Right atrium auricular region (tissue), 2 donors: Measurements from ENCODE around the gene ITPKB. TPM values are rescaled to one million over a fixed set of nuclear protein-coding genes. Genes with fewer than 3 reads are reported as not detected.
"Not testable (repeated sequence)": the region's sequence is repeated elsewhere in the genome, so short reads cannot be mapped to it uniquely, and the experiment has no call there.

Experiments
- DNase-seq: peaks from one replicate; pipeline ENCODE4 v3.0.0-alpha.2; 2019; ENCODE audit warnings: low spot score
- H3K27ac ChIP-seq, 2 donors: fragments of 200-600 bp; sonication (generic); 1 replicate in 1 of 2; 2 replicates in 1 of 2; pipeline ENCODE4 v1.5.1; 2016 to 2019
- H3K27me3 ChIP-seq, 2 donors: fragments of 200-600 bp; sonication (generic); one replicate each; pipeline versions ENCODE4 v1.5.1 to v1.6.0; 2017 to 2019
- H3K36me3 ChIP-seq: fragments of 200-600 bp; sonication (generic); one replicate; pipeline ENCODE4 v1.5.1; 2016
- H3K4me1 ChIP-seq, 2 donors: fragments of 200-600 bp; sonication (generic); one replicate each; pipeline versions ENCODE4 v1.5.1 to v1.6.0; 2017 to 2019
- H3K4me3 ChIP-seq, 2 donors: fragments of 200-600 bp; sonication (generic); 1 replicate in 1 of 2; 2 replicates in 1 of 2; pipeline ENCODE4 v1.5.1; 2017 to 2019; ENCODE audit warnings: mild to moderate bottlenecking in 1 of 2, moderate library complexity in 1 of 2
- H3K9me3 ChIP-seq, 2 donors: fragments of 200-600 bp; sonication (generic); one replicate each; pipeline ENCODE4 v1.5.1; 2019
- total RNA-seq, 2 donors: library from RNA; depleted of rRNA; stranded (reverse); fragments of >200 nt; gene quantifications; one replicate each; pipeline ENCODE4 v1.1.0, GENCODE V29; 2016
- TF ChIP-seq, protein P1 (sequence below), 2 donors: fragments of 200-600 bp; sonication (generic); IDR thresholded peaks; one replicate each; pipeline ENCODE4 v1.5.1; 2019; ENCODE audit warnings: antibody characterized with exemption in 2 of 2

The ITPKB gene
- total RNA-seq, 2 donors from 2014 or later: 10.8 to 11.0 TPM

DNA sequence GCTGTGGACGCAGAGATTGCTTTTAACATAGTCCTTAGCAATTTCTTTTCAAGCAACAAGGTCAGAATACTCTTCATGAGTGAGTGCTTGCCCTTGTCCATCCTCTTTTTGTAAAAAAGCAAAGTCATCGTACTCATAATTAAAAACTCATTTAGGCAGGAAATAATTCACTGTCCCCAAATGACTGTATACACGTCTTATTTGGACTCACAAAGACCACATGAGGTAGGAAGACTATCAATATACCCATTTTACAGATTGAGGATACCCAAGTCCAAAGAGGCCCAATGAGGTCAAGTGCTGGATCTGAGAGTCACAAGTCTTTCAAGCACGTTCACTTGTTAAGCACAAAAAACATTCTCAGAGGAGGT lies 13.2 kb downstream of the ITPKB start:
- Histone ChIP-seq H3K9me3 (no peaks in the 10 kb centered on the region), H3K27me3 (no peaks in the 10 kb centered on the region), H3K36me3 (no peaks in the 10 kb centered on the region), H3K27ac (no peak overlapping the region), H3K4me3 (no peak overlapping the region), H3K4me1 (peaks cover 0 to 48% of the 10 kb centered on the region in 2 donors)
- TF ChIP-seq, protein P1, sequence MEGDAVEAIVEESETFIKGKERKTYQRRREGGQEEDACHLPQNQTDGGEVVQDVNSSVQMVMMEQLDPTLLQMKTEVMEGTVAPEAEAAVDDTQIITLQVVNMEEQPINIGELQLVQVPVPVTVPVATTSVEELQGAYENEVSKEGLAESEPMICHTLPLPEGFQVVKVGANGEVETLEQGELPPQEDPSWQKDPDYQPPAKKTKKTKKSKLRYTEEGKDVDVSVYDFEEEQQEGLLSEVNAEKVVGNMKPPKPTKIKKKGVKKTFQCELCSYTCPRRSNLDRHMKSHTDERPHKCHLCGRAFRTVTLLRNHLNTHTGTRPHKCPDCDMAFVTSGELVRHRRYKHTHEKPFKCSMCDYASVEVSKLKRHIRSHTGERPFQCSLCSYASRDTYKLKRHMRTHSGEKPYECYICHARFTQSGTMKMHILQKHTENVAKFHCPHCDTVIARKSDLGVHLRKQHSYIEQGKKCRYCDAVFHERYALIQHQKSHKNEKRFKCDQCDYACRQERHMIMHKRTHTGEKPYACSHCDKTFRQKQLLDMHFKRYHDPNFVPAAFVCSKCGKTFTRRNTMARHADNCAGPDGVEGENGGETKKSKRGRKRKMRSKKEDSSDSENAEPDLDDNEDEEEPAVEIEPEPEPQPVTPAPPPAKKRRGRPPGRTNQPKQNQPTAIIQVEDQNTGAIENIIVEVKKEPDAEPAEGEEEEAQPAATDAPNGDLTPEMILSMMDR (IDR thresholded peaks at IDR 0.05): no peak
- no peak for DNase-seq

- Histone ChIP-seq H3K9me3 (no peaks in the 10 kb centered on the region), H3K27ac (peak overlapping the region; percentile 36 to 47), H3K4me3 (no peak overlapping the region), H3K4me1 (peaks cover 0 to 63% of the 10 kb centered on the region in 2 donors), H3K36me3 (no peaks in the 10 kb centered on the region), H3K27me3 (no peaks in the 10 kb centered on the region)
- DNase-seq: no peak
- TF ChIP-seq, protein P1 (IDR thresholded peaks at IDR 0.05): no peak
These were observed 15.2 kb downstream of the ITPKB start for GRCh38 chr1:226723657-226724532.

DNA sequence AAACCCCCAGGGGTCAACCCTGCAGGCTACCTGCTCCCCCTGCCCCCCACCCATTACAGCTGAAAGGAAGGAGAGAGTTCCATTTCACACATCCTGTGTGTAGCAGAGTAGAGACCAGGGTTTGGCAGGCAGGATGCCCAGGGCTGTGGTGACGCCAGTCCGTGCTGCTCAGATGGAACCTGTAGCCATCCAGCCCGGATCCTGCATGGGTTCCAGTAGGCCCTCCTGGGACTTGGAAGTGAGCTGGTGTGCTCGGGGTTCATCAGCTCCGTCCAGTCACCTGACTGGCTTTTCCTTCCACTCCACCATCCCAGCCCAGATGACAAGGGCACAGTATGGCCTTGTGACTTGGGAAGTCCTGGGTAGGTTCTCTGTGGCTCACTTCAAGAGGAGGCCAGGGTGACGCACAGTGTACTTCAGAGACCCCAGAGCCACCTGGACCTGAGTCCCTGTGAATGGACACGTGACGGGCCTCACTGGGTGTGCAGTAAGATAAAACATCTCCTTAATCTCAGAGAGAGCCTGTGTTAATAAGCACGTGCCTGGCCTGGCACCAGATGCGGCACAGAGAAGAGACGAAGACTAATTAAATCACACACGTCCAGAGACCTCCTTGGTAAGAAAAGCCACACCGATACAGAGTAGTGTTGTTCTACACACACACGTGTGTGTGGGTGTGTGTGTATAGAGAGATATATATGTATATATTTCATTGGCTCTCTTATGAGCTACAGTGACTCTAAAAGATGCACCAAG lies 16.0 kb downstream of the ITPKB start:
- H3K27me3 ChIP-seq: no peaks in the 10 kb centered on the region
- H3K4me3 ChIP-seq: no peak overlapping the region
- no peaks in the 10 kb centered on the region for H3K9me3 ChIP-seq
- TF ChIP-seq, protein P1 (IDR thresholded peaks at IDR 0.05): no peak
- DNase-seq: no peak
- no peaks in the 10 kb centered on the region for H3K36me3 ChIP-seq
- peaks cover 0 to 60% of the 10 kb centered on the region in 2 donors for H3K4me1 ChIP-seq
- H3K27ac ChIP-seq: no peak overlapping the region

DNA sequence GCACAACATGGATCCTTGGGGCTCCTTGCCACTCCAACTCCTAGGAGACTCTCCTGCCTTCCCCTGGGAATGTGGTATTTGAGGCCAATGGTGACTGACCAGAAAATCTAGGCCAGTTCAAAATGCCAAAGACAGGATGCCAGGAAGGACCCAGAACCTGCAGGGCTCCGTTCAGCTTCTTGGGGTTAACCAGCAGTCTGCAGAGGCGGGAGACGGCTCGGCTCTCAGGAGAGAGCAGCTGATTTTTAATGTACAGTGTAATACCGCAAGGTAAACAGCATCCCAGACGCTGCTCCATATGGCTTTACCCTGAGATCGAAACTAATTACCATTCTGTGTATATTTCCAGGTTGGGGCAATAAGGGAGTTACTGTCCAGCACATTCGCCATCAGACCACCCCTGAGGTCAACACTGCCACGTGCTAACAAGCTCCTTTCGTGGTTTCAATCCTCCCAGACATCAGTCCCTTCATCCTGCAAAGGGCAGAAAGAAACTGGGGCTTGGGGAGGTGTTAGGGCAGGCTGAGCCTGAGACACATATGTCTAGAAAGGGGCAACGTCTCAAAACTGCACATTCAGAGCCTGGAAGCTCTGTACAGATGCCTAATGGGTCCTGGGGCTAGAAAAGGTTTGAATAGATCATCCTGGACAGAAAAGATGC lies 16.7 kb downstream of the ITPKB start:
- no peak for DNase-seq
- H3K36me3 ChIP-seq: no peaks in the 10 kb centered on the region
- H3K4me3 ChIP-seq: no peak overlapping the region
- H3K9me3 ChIP-seq: no peaks in the 10 kb centered on the region
- H3K4me1 ChIP-seq: peaks cover 0 to 62% of the 10 kb centered on the region in 2 donors
- no peak overlapping the region for H3K27ac ChIP-seq
- no peaks in the 10 kb centered on the region for H3K27me3 ChIP-seq
- TF ChIP-seq, protein P1 (IDR thresholded peaks at IDR 0.05): no peak

- H3K27me3 ChIP-seq, H3K27ac ChIP-seq, H3K4me3 ChIP-seq, H3K9me3 ChIP-seq, DNase-seq, H3K36me3 ChIP-seq: not testable (repeated sequence)
- H3K4me1 ChIP-seq: peaks cover 0 to 56% of the 10 kb centered on the region in 2 donors
These were observed 18.5 kb downstream of the ITPKB start for GRCh38 chr1:226720574-226720973.
